Neuronal stem cell (in vitro differentiated cells): ENCODE data around the gene LRMDA.

Source experiments
- DNase-seq: peaks from one replicate; pipeline ENCODE4 v3.0.0-alpha.2; 2013; ENCODE audit warnings: low spot score
- H2AFZ ChIP-seq: one replicate; pipeline ENCODE4 v1.6.1; 2013; ENCODE audit warnings: mild to moderate bottlenecking, low read length, inconsistent platforms
- H2AK5ac ChIP-seq: 2 replicates; pipeline ENCODE4 v1.6.1; 2013; ENCODE audit warnings: low read depth, mild to moderate bottlenecking, inconsistent platforms, low read length, moderate library complexity, mixed read lengths
- H2BK120ac ChIP-seq: 2 replicates; pipeline ENCODE4 v1.6.1; 2013; ENCODE audit warnings: low read depth, mild to moderate bottlenecking, inconsistent platforms, low read length, moderate library complexity, mixed read lengths
- H2BK12ac ChIP-seq: one replicate; pipeline ENCODE4 v1.6.1; 2013; ENCODE audit warnings: low read length, inconsistent platforms
- H2BK15ac ChIP-seq: 2 replicates; pipeline ENCODE4 v1.6.1; 2013; ENCODE audit warnings: mild to moderate bottlenecking, low read length, inconsistent platforms, mixed read lengths
- H2BK5ac ChIP-seq: one replicate; pipeline ENCODE4 v1.6.1; 2013; ENCODE audit warnings: inconsistent platforms, mild to moderate bottlenecking, low read length, moderate library complexity
- H3K14ac ChIP-seq: one replicate; pipeline ENCODE4 v1.6.1; 2013; ENCODE audit warnings: low read length, inconsistent platforms
- H3K18ac ChIP-seq: 2 replicates; pipeline ENCODE4 v1.6.1; 2013; ENCODE audit warnings: low read length, inconsistent platforms
- H3K23ac ChIP-seq: 2 replicates; pipeline ENCODE4 v1.6.1; 2013; ENCODE audit warnings: low read depth, mild to moderate bottlenecking, mixed read lengths, low read length, inconsistent platforms; ENCODE audit not compliant: poor library complexity
- H3K27ac ChIP-seq: replicated peaks from 3 replicates; pipeline ENCODE4 v1.5.1; 2013; ENCODE audit warnings: low read length, inconsistent platforms
- H3K27me3 ChIP-seq, 3 experiments: 2 replicates each; pipeline ENCODE4 v1.6.1; 2013; ENCODE audit warnings: low read length in 3 of 3, mild to moderate bottlenecking in 2 of 3, inconsistent platforms in 1 of 3, low read depth in 1 of 3, mixed read lengths in 1 of 3, moderate library complexity in 1 of 3; ENCODE audit not compliant: control insufficient read depth in 3 of 3, insufficient read depth in 3 of 3
- H3K36me3 ChIP-seq, 2 donors: replicated peaks in 1 of 2; 2 replicates each; pipeline ENCODE4 v1.6.1; 2013; ENCODE audit warnings: low read length in 2 of 2; ENCODE audit not compliant: control insufficient read depth in 2 of 2, insufficient read depth in 2 of 2
- H3K4ac ChIP-seq: 2 replicates; pipeline ENCODE4 v1.6.1; 2013; ENCODE audit warnings: inconsistent platforms, mild to moderate bottlenecking, low read length, moderate library complexity
- H3K4me1 ChIP-seq, 2 donors: 1 replicate in 1 of 2; 2 replicates in 1 of 2; pipeline ENCODE4 v1.6.1; 2013; ENCODE audit warnings: low read length in 2 of 2, low read depth in 1 of 2; ENCODE audit not compliant: control insufficient read depth in 2 of 2, insufficient read depth in 1 of 2
- H3K4me2 ChIP-seq: one replicate; pipeline ENCODE4 v1.6.1; 2013; ENCODE audit warnings: mild to moderate bottlenecking, low read length, inconsistent platforms; ENCODE audit not compliant: insufficient read depth, poor library complexity, severe bottlenecking
- H3K4me3 ChIP-seq, 2 donors: 2 replicates each; pipeline ENCODE4 v1.5.1; 2013; ENCODE audit warnings: low read length in 2 of 2, mild to moderate bottlenecking in 2 of 2, inconsistent platforms in 1 of 2, moderate library complexity in 1 of 2
- H3K79me1 ChIP-seq: one replicate; pipeline ENCODE4 v1.6.1; 2013; ENCODE audit warnings: low read depth, mild to moderate bottlenecking, inconsistent platforms, low read length, moderate library complexity
- H3K9ac ChIP-seq: one replicate; pipeline ENCODE4 v1.6.1; 2013; ENCODE audit warnings: mild to moderate bottlenecking, low read depth, low read length, inconsistent platforms; ENCODE audit not compliant: poor library complexity
- H3K9me3 ChIP-seq, 2 donors: replicated peaks in 1 of 2; 2 replicates each; pipeline versions ENCODE3 to v1.6.1; 2013; ENCODE audit warnings: low read length in 2 of 2, mild to moderate bottlenecking in 2 of 2, inconsistent platforms in 1 of 2, low read depth in 1 of 2, mixed read lengths in 1 of 2, moderate library complexity in 1 of 2; ENCODE audit not compliant: control insufficient read depth in 2 of 2, insufficient read depth in 1 of 2
- H4K8ac ChIP-seq: one replicate; pipeline ENCODE4 v1.6.1; 2013; ENCODE audit warnings: low read depth, mild to moderate bottlenecking, inconsistent platforms, low read length, moderate library complexity
- H4K91ac ChIP-seq: one replicate; pipeline ENCODE4 v1.6.1; 2013; ENCODE audit warnings: low read length, low read depth, mild to moderate bottlenecking, inconsistent platforms; ENCODE audit not compliant: poor library complexity
- WGBS, 2 donors: extraction: QIAGEN DNeasy Blood & Tissue Kit; methylation state at CpG; one replicate each; pipeline ENCODE4 v1.1.7; 2013; ENCODE audit warnings: missing lambda C conversion rate in 2 of 2, mixed read lengths in 1 of 2; ENCODE audit not compliant: insufficient read length in 2 of 2, insufficient replicate concordance in 1 of 2; ENCODE audit errors: extremely low coverage in 2 of 2; 5-methylcytosine and 5-hydroxymethylcytosine counted together

The LRMDA gene

GRCh38 chr10:75875740-75876139 is 444.3 kb downstream of the LRMDA start:
- Histone ChIP-seq H3K9ac (no peak overlapping the region), H3K27ac (no peak overlapping the region), H2BK15ac (no peak overlapping the region), H3K27me3 (no peaks in the 10 kb centered on the region), H3K4me1 (no peaks in the 10 kb centered on the region), H2AK5ac (no peak overlapping the region), H3K14ac (no peak overlapping the region), H2BK120ac (no peak overlapping the region), H3K36me3 (no peaks in the 10 kb centered on the region), H3K23ac (no peak overlapping the region), H3K4me2 (no peak overlapping the region), H4K8ac (no peak overlapping the region), H2AFZ (no peak overlapping the region), H3K4ac (no peak overlapping the region), H4K91ac (no peak overlapping the region), H3K18ac (peak overlapping the region; percentile 66), H3K4me3 (no peak overlapping the region), H3K9me3 (no peaks in the 10 kb centered on the region), H3K79me1 (no peaks in the 10 kb centered on the region), H2BK5ac (peak overlapping the region; percentile 44), H2BK12ac (no peak overlapping the region)
- WGBS, 2 donors, result no CpG with 5 or more reads among the region's 2 CpGs
- no peak for DNase-seq

- Histone ChIP-seq H3K4ac (no peak overlapping the region), H3K4me2 (no peak overlapping the region), H4K8ac (no peak overlapping the region), H2AFZ (no peak overlapping the region), H3K36me3 (no peaks in the 10 kb centered on the region), H2BK5ac (no peak overlapping the region), H4K91ac (no peak overlapping the region), H3K18ac (no peak overlapping the region), H2BK120ac (no peak overlapping the region), H2AK5ac (no peak overlapping the region), H3K27ac (no peak overlapping the region), H2BK15ac (no peak overlapping the region), H3K9me3 (no peaks in the 10 kb centered on the region), H3K14ac (no peak overlapping the region), H3K27me3 (no peaks in the 10 kb centered on the region), H3K23ac (no peak overlapping the region), H2BK12ac (no peak overlapping the region), H3K4me3 (no peak overlapping the region), H3K79me1 (no peaks in the 10 kb centered on the region), H3K4me1 (no peaks in the 10 kb centered on the region), H3K9ac (no peak overlapping the region)
- DNase-seq, result no peak
- no CpG with 5 or more reads among the region's 3 CpGs for WGBS, 2 donors
Measured at GRCh38 chr10:75876710-75877109, 445.3 kb downstream of the LRMDA start.

GRCh38 chr10:75877877-75878276 is 446.5 kb downstream of the LRMDA start:
- no peak overlapping the region for H2BK15ac ChIP-seq
- H3K4me2 ChIP-seq, result no peak overlapping the region
- no peaks in the 10 kb centered on the region for H3K9me3 ChIP-seq
- H3K79me1 ChIP-seq, result no peaks in the 10 kb centered on the region
- no peak for DNase-seq
- H2BK5ac ChIP-seq, result no peak overlapping the region
- no peak overlapping the region for H2BK12ac ChIP-seq
- H3K23ac ChIP-seq, result no peak overlapping the region
- no CpG with 5 or more reads among the region's 7 CpGs for WGBS, 2 donors
- H3K4ac ChIP-seq, result no peak overlapping the region
- no peaks in the 10 kb centered on the region for H3K27me3 ChIP-seq
- no peak overlapping the region for H4K91ac ChIP-seq
- no peak overlapping the region for H3K14ac ChIP-seq
- no peak overlapping the region for H3K4me3 ChIP-seq
- no peak overlapping the region for H4K8ac ChIP-seq
- no peak overlapping the region for H3K27ac ChIP-seq
- no peaks in the 10 kb centered on the region for H3K4me1 ChIP-seq
- no peak overlapping the region for H2BK120ac ChIP-seq
- no peak overlapping the region for H3K9ac ChIP-seq
- no peaks in the 10 kb centered on the region for H3K36me3 ChIP-seq
- no peak overlapping the region for H2AFZ ChIP-seq
- no peak overlapping the region for H3K18ac ChIP-seq
- no peak overlapping the region for H2AK5ac ChIP-seq

- Histone ChIP-seq H3K4me2 (no peak overlapping the region), H3K36me3 (no peaks in the 10 kb centered on the region), H2BK5ac (no peak overlapping the region), H3K9ac (no peak overlapping the region), H3K23ac (no peak overlapping the region), H2AFZ (no peak overlapping the region), H3K79me1 (no peaks in the 10 kb centered on the region), H3K27me3 (no peaks in the 10 kb centered on the region), H3K4me3 (no peak overlapping the region), H4K8ac (no peak overlapping the region), H3K18ac (no peak overlapping the region), H2BK15ac (no peak overlapping the region), H3K4me1 (no peaks in the 10 kb centered on the region), H3K14ac (no peak overlapping the region), H2BK12ac (no peak overlapping the region), H3K9me3 (no peaks in the 10 kb centered on the region), H3K4ac (no peak overlapping the region), H2BK120ac (no peak overlapping the region), H4K91ac (no peak overlapping the region), H3K27ac (no peak overlapping the region), H2AK5ac (no peak overlapping the region)
- DNase-seq, result no peak
- no CpG with 5 or more reads among the region's 2 CpGs for WGBS, 2 donors
Measured at GRCh38 chr10:75878586-75878985, 447.2 kb downstream of the LRMDA start.
